Heart right ventricle (tissue), 16 donors: Measurements from ENCODE around the gene SYPL2. TPM values are rescaled to one million over a fixed set of nuclear protein-coding genes. Genes with fewer than 3 reads are reported as not detected.
"Not testable (repeated sequence)": the region's sequence is repeated elsewhere in the genome, so short reads cannot be mapped to it uniquely, and the experiment has no call there.

Experiments
- ATAC-seq, 8 donors: fragments of 200-7000 bp; cut with Tn5 transposase; one replicate each; pipeline ENCODE4 v1.9.1; 2020; ENCODE audit warnings: mild to moderate bottlenecking in 8 of 8, moderate library complexity in 8 of 8, moderate number of reproducible peaks in 1 of 8
- DNase-seq, 2 donors: peaks; one replicate each; pipeline ENCODE4 v3.0.0-alpha.2; 2020
- H3K27ac ChIP-seq, 10 donors: fragments of 200-600 bp; sonication (generic) in 2 of 10; one replicate each; pipeline versions ENCODE4 v1.5.0 to v1.8.0; 2020 to 2022; ENCODE audit warnings: mild to moderate bottlenecking in 3 of 10
- H3K27me3 ChIP-seq, 7 donors: fragments of 200-600 bp; one replicate each; pipeline ENCODE4 v1.8.0; 2021 to 2022; ENCODE audit warnings: mild to moderate bottlenecking in 2 of 7
- H3K36me3 ChIP-seq, 9 donors: fragments of 200-600 bp; sonication (generic) in 1 of 9; one replicate each; pipeline versions ENCODE4 v1.5.0 to v1.8.0; 2020 to 2022; ENCODE audit warnings: mild to moderate bottlenecking in 2 of 9
- H3K4me1 ChIP-seq, 9 donors: fragments of 200-600 bp; sonication (generic) in 1 of 9; one replicate each; pipeline versions ENCODE4 v1.5.0 to v1.8.0; 2020 to 2022; ENCODE audit warnings: mild to moderate bottlenecking in 4 of 9
- H3K4me3 ChIP-seq, 10 donors: fragments of 200-600 bp; sonication (generic) in 2 of 10; one replicate each; pipeline versions ENCODE4 v1.5.0 to v1.8.0; 2020 to 2022; ENCODE audit warnings: mild to moderate bottlenecking in 7 of 10, moderate library complexity in 2 of 10
- H3K9me3 ChIP-seq, 11 donors: fragments of 200-600 bp in 10 of 11; sonication (generic) in 2 of 11; one replicate each; pipeline versions ENCODE4 v1.5.0 to v1.8.0; 2013 to 2022; ENCODE audit warnings: mild to moderate bottlenecking in 2 of 11, control low read depth in 1 of 11, moderate library complexity in 1 of 11
- WGBS, 2 donors: extraction: QIAGEN DNeasy Blood & Tissue Kit; methylation state at CpG; one replicate each; pipeline ENCODE4 v1.1.7; 2013; ENCODE audit warnings: inconsistent platforms in 1 of 2; 5-methylcytosine and 5-hydroxymethylcytosine counted together
- intact Hi-C, 10 donors: fragments of 100-400 bp; cut with DNase I; formaldehyde crosslinking; loops; one replicate each; pipeline versions ENCODE4 v1.11.1 to v1.14.2; 2022
- polyA plus RNA-seq, 2 donors: library from polyadenylated mRNA; stranded (reverse); fragments of 200-250 nt; gene quantifications; one replicate each; pipeline ENCODE4 v1.2.3, GENCODE V29; 2013
- total RNA-seq, 10 donors: library from RNA; stranded (reverse); fragmentation: NEBNext Ultra II Directional in 3 of 10; extraction: Animal tissue kit (Norgen Biotek cat#: 25700) in 3 of 10; gene quantifications; one replicate each; pipeline versions ENCODE4 v1.2.1 to v1.2.4, GENCODE V29; 2021 to 2023
- TF ChIP-seq, protein P1 (sequence below), 9 donors: fragments of 200-600 bp; sonication (generic) in 2 of 9; IDR thresholded peaks; one replicate each; pipeline versions ENCODE4 v1.5.0 to v1.8.0; 2021 to 2022; ENCODE audit warnings: antibody characterized with exemption in 9 of 9, mild to moderate bottlenecking in 5 of 9, moderate library complexity in 1 of 9
- donor health status: Arrhythmogenic right ventricular cardiomyopathy.
- donor health status: ischemic (EF 13 %, LVEDD 7.1; RV severe dilation, severe dysfunction).
- donor health status: healthy with polysubstance abuse.
- donor health status: DM: no; HTN: yes; CAD: no.
- donor health status: DM: no; HTN: no; CAD: no.
- donor health status: ischemic (EF 25% LVEDD 6.9; RV normal size, moderate dysfunction).
- donor health status: ischemic (EF 25% LVEDD 5.7; RV mildly dilated, moderate dysfunction).
- donor health status: healthy.
- donor health status: DM: yes; HTN: yes; CAD: no.
- donor health status: Ischemic cardiomyopathy.
- donor health status: ischemic (EF 35%, LVEDD 5.7; RV mildly dilated, moderate dysfunction).
- donor health status: nonischemic (EF 11% LVEDD 7.7; RV severe dilation, severe dysfunction).
- donor health status: DM: yes; HTN: yes; CAD: no.
- donor health status: PGD.
- donor health status: ischemic (EF 29% LVEDD 5.4; RV normal size, mild dysfunction).
- donor health status: nonischemic (EF 23%, LVEDD 6.1; RV moderate dilation, normal function).

Gene SYPL2
- total and polyA plus RNA-seq, 12 donors = 15.0 to 47.3 (median 26.8) TPM

DNA sequence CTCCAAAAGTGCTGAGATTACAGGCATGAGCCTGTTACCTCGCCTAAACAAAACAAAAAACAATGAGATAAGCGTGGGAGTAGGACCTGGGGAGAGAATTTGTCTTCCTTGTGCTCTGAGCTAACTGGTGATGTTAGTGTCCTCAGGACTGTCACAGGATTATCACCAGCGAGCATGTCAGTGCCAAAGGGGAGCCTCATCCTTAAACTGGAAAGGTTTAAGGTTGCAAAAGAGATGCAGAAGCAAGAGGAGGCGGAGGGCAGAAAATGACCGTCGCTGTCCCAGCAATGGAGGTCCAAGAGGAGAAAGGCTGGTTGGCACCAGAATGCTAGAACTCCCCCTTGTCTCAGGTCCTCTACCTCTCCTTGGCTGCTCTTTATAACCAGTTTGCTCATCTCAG, 3.9 kb downstream of the SYPL2 start:
- intact Hi-C loops = no loop called here
- Histone ChIP-seq H3K9me3 (no peaks in the 10 kb centered on the region), H3K27me3 (peaks cover 0 to 81% (median 24%) of the 10 kb centered on the region in 7 donors), H3K4me1 (peaks cover 0 to 38% (median 19%) of the 10 kb centered on the region in 9 donors), H3K4me3 (no peak overlapping the region), H3K36me3 (no peaks in the 10 kb centered on the region), H3K27ac (no peak overlapping the region)
- no peak for DNase-seq
- WGBS, 2 donors = 59 to 69% methylated on average over 6 of the region's 6 CpGs
- no peak for ATAC-seq
- TF ChIP-seq, protein P1, sequence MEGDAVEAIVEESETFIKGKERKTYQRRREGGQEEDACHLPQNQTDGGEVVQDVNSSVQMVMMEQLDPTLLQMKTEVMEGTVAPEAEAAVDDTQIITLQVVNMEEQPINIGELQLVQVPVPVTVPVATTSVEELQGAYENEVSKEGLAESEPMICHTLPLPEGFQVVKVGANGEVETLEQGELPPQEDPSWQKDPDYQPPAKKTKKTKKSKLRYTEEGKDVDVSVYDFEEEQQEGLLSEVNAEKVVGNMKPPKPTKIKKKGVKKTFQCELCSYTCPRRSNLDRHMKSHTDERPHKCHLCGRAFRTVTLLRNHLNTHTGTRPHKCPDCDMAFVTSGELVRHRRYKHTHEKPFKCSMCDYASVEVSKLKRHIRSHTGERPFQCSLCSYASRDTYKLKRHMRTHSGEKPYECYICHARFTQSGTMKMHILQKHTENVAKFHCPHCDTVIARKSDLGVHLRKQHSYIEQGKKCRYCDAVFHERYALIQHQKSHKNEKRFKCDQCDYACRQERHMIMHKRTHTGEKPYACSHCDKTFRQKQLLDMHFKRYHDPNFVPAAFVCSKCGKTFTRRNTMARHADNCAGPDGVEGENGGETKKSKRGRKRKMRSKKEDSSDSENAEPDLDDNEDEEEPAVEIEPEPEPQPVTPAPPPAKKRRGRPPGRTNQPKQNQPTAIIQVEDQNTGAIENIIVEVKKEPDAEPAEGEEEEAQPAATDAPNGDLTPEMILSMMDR (IDR thresholded peaks at IDR 0.05) = no peak

DNA sequence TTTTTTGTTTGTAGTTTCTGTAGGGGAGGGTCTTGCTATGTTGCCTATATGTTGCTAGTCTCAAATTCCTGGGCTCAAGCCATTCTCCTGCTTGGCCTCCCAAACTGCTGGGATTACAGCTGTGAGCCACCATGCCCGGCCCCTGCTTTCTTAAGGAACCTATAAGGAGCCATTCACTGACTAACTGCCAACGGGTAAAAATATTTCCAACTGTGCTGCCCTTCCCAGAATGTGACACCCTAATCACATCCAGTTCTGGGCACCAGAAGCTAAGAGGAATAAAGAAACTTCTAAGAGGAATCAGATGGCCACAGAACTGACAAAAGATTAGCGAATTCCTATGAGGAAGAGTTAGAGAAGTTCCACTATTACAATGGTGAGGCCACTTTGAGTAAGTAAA, 6.4 kb downstream of the SYPL2 start:
- Histone ChIP-seq H3K4me1 (peaks cover 0 to 29% (median 11%) of the 10 kb centered on the region in 9 donors), H3K9me3 (no peaks in the 10 kb centered on the region), H3K27ac (peak overlapping the region in 2 of 10 donors; percentile 26 to 31), H3K27me3 (peaks cover 0 to 55% (median 5%) of the 10 kb centered on the region in 7 donors), H3K36me3 (peaks cover 0 to 13% (median 4%) of the 10 kb centered on the region in 9 donors), H3K4me3 (no peak overlapping the region)
- ATAC-seq (peak in 1 of 8 donors; percentile 53), DNase-seq (no peak)
- WGBS, 2 donors = 45 to 53% methylated on average over 3 of the region's 3 CpGs
- TF ChIP-seq, protein P1 (IDR thresholded peaks at IDR 0.05) = no peak
- intact Hi-C loops = no loop called here

DNA sequence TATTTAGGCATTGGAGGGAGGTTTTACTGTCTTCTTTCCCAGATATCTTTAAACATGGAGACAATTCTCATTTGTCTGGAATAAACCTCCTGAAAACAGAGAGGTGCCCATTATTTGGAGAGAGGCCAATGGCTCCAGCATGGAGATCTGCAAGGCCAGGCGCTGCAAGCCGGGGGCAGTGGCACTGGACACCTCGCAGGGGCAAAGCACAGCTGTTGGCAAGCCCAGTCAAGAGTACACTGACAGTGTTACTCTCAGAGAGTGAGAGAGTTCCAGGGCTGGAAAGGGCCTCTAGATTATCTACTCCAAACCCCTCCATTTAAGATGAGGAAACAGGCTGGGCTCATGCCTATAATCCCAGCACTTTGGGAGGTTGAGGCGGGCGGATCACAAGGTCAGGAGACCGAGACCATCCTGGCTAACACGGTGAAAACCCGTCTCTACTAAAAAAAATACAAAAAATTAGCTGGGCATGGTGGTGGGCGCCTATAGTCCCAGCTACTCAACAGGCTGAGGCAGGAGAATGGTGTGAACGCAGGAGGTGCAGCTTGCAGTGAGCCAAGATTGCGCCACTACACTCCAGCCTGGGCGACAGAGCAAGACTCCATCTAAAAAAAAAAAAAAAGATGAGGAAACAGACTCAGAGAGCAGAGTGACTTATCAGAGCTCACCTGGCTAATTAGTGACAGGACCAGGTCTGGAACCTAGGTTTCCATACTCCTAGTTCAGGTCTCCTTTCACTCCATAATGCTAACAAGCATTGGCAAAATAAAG, 7.1 kb downstream of the SYPL2 start:
- not testable (repeated sequence) for DNase-seq
- peak in 4 of 8 donors; percentile 28 to 66 (median 48) for ATAC-seq
- peaks cover 0 to 27% (median 6%) of the 10 kb centered on the region in 9 donors for H3K4me1 ChIP-seq

DNA sequence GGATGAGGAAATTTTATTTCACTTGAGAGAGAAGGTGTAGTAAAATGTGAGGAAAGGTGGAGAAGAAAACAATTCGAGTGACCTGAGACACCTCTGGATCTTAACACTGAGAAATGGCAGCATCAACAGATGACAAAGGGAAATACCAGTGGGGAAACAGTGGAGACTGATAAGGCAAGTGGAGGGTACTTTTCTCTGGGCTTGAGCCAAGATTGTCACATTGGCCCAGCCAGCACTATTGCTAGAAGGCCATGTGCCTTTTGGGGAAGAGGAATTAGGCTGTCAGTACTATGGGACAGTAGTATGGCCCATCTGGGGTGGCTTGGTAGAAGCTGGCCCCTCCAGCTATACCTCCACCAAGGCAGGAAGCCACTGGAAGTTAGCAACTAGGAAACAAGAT, 8.4 kb downstream of the SYPL2 start:
- TF ChIP-seq, protein P1 (IDR thresholded peaks at IDR 0.05) = no peak
- H3K4me1 ChIP-seq = peaks cover 0 to 27% (median 6%) of the 10 kb centered on the region in 9 donors
- no peaks in the 10 kb centered on the region for H3K9me3 ChIP-seq
- intact Hi-C loops = no loop called here
- H3K27ac ChIP-seq = no peak overlapping the region
- no peak overlapping the region for H3K4me3 ChIP-seq
- H3K36me3 ChIP-seq = peaks cover 0 to 23% (median 4%) of the 10 kb centered on the region in 9 donors
- 43% methylated on average over 1 of the region's 1 CpG for WGBS, 2 donors
- no peak for DNase-seq
- ATAC-seq = peak in 6 of 8 donors; percentile 46 to 78 (median 52)
- peaks cover 0 to 36% (median 0%) of the 10 kb centered on the region in 7 donors for H3K27me3 ChIP-seq

More for the DNA sequence above, 7.1 kb downstream of the SYPL2 start:
- H3K9me3 ChIP-seq, intact Hi-C loops, H3K4me3 ChIP-seq: not testable (repeated sequence)
- Histone ChIP-seq H3K27ac (peak overlapping the region in 2 of 10 donors; percentile 26 to 31), H3K36me3 (peaks cover 0 to 19% (median 4%) of the 10 kb centered on the region in 9 donors), H3K27me3 (peaks cover 0 to 48% (median 4%) of the 10 kb centered on the region in 7 donors)
- WGBS, 2 donors = 82% methylated on average over 12 of the region's 12 CpGs

DNA sequence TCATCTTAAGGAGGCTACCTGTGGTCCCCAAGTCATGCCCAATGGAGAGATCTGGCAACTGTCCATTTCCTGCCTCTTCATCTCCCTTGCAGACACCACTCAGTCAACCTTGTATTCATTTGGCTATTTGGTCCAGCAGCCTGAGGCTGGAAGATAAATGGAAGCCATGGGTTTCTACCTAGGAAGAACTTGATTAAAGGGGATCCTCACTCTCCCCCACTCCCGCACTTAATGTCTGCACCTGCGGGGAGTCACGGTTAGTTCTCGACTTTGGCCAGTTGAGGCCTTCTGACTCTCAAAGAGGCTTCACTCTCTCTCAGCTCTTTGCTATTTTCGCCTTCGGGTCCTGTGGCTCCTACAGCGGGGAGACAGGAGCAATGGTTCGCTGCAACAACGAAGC, 8.9 kb downstream of the SYPL2 start:
- H3K27ac ChIP-seq = no peak overlapping the region
- H3K4me1 ChIP-seq = peaks cover 0 to 27% (median 6%) of the 10 kb centered on the region in 9 donors
- TF ChIP-seq, protein P1 (IDR thresholded peaks at IDR 0.05) = no peak
- H3K9me3 ChIP-seq = no peaks in the 10 kb centered on the region
- no peak for ATAC-seq
- H3K27me3 ChIP-seq = peaks cover 0 to 30% (median 0%) of the 10 kb centered on the region in 7 donors
- DNase-seq = no peak
- intact Hi-C loops = no loop called here
- peaks cover 0 to 29% (median 8%) of the 10 kb centered on the region in 9 donors for H3K36me3 ChIP-seq
- WGBS, 2 donors = 84 to 86% methylated on average over 9 of the region's 9 CpGs
- no peak overlapping the region for H3K4me3 ChIP-seq
